Prostate gland (tissue), 2 donors: ENCODE data around the gene CHDH. TPM values are rescaled to one million over a fixed set of nuclear protein-coding genes. Genes with fewer than 3 reads are reported as not detected.

Experiments used
- DNase-seq: peaks from one replicate; pipeline ENCODE4 v3.0.0-alpha.2; 2019; ENCODE audit warnings: low spot score
- H3K27ac ChIP-seq, 2 donors: fragments of 200-600 bp; sonication (generic); 2 replicates each; pipeline ENCODE4 v1.5.1; 2017 to 2019
- H3K27me3 ChIP-seq: fragments of 200-600 bp; sonication (generic); replicated peaks from 2 replicates; pipeline ENCODE4 v1.5.1; 2019; ENCODE audit not compliant: insufficient read depth
- H3K36me3 ChIP-seq, 2 donors: fragments of 200-600 bp; sonication (generic); 1 replicate in 1 of 2; 2 replicates in 1 of 2; pipeline versions ENCODE4 v1.5.1 to v1.8.1; 2017 to 2019
- H3K4me1 ChIP-seq: fragments of 200-600 bp; sonication (generic); replicated peaks from 2 replicates; pipeline ENCODE4 v1.5.1; 2019
- H3K4me3 ChIP-seq, 2 donors: fragments of 200-600 bp; sonication (generic); 2 replicates each; pipeline ENCODE4 v1.5.1; 2017 to 2019
- H3K9me3 ChIP-seq: fragments of 200-600 bp; sonication (generic); 2 replicates; pipeline ENCODE4 v1.5.1; 2017
- CTCF ChIP-seq, 4 experiments: fragments of 200-600 bp in 2 of 4; fragments of 450-650 bp in 2 of 4; sonication (generic) in 2 of 4; IDR thresholded peaks; 1 replicate in 3 of 4; 2 replicates in 1 of 4; pipeline ENCODE4 v1.5.1; 2016 to 2019; ENCODE audit warnings: antibody characterized with exemption in 4 of 4, mild to moderate bottlenecking in 2 of 4, moderate library complexity in 2 of 4
- POLR2A ChIP-seq: fragments of 450-650 bp; IDR thresholded peaks from one replicate; pipeline ENCODE4 v1.6.1; 2016; ENCODE audit warnings: antibody characterized with exemption, mild to moderate bottlenecking
- POLR2AphosphoS5 ChIP-seq: sonication (generic); formaldehyde crosslinking; IDR thresholded peaks from one replicate; pipeline ENCODE4 v1.6.1; 2017; ENCODE audit warnings: antibody characterized with exemption
- WGBS: methylation state at CpG from one replicate; pipeline ENCODE4 v1.1.5; 2018; 5-methylcytosine and 5-hydroxymethylcytosine counted together
- intact Hi-C: fragments of 100-400 bp; cut with DNase I; formaldehyde crosslinking; loops from one replicate; pipeline ENCODE4 v1.14.2; 2022
- small RNA-seq, 2 donors: library from RNA; depleted of rRNA; stranded (forward); fragments of <200 nt; gene quantifications; one replicate each; pipeline ENCODE3, GENCODE V24; 2016
- total RNA-seq, 2 donors: library from RNA; depleted of rRNA; stranded (reverse); fragments of >200 nt; gene quantifications; one replicate each; pipeline ENCODE4 v1.1.0, GENCODE V29; 2016

Gene CHDH
- total RNA-seq, 2 donors from 2014 or later: 40.2 to 43.9 TPM

DNA sequence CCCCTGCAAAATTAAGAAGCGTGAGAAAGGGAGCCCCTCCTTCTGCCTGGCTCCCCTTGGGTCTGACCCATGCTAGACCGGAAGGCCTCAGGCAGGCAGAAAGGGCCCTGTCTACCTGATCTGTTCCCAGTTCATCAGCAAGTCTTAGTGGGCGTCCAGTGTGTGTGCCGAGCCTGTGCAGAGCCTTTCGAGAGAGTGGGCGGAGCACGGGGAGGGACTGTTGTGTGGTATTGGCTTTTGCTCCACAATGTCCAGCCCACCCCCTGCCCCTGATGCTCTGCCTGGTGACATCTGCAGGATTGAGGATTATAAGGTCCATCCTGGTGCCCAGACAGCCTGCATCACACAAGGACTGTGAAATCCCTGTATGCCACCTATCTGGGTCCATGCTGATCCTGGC, 82.9 kb downstream of the CHDH start:
- H3K9me3 ChIP-seq: no peaks in the 10 kb centered on the region
- no peak overlapping the region for H3K27ac ChIP-seq
- DNase-seq: no peak
- H3K36me3 ChIP-seq: no peaks in the 10 kb centered on the region
- 97% methylated on average over 7 of the region's 7 CpGs for WGBS
- H3K27me3 ChIP-seq: no peaks in the 10 kb centered on the region
- H3K4me3 ChIP-seq: no peak overlapping the region
- TF ChIP-seq CTCF (IDR thresholded peaks at IDR 0.05) (no peak), POLR2A (no peak), POLR2AphosphoS5 (no peak)
- intact Hi-C loops: no loop called here
- H3K4me1 ChIP-seq: no peaks in the 10 kb centered on the region

Small RNA genes within 50 kb of the gene (small RNA-seq; reads per million reads assigned to genes)
- 0 reads per million in 2 donors for gene AC012467.1

Other genes starting within 250 kb of the CHDH start
- 10 to 100 TPM in 1 of 2 donors, 1 to 10 TPM in 1; 6.0 to 14.3 TPM for gene IL17RB, start 149 bp upstream of the CHDH start, total RNA-seq
- gene ACTR8, start 35.7 kb upstream of the CHDH start, total RNA-seq: 10 to 100 TPM; 20.6 to 54.5 TPM
- 10 to 100 TPM; 48.5 to 51.1 TPM for gene SELENOK, start 45.4 kb upstream of the CHDH start, total RNA-seq